Stimulated activated CD4-positive, alpha-beta T cell treated with anti-CD3 and anti-CD28 coated beads, Interleukin-1b, Interleukin-23, amount 100 ng/mL, for 24 hours (primary cell): Measurements from ENCODE around the gene COL21A1.

Source experiments
- DNase-seq, 4 experiments: peaks; one replicate each; pipeline ENCODE4 v3.0.0-alpha.2; 2020; ENCODE audit warnings: low read depth in 4 of 4, low spot score in 1 of 4

The COL21A1 gene

DNA sequence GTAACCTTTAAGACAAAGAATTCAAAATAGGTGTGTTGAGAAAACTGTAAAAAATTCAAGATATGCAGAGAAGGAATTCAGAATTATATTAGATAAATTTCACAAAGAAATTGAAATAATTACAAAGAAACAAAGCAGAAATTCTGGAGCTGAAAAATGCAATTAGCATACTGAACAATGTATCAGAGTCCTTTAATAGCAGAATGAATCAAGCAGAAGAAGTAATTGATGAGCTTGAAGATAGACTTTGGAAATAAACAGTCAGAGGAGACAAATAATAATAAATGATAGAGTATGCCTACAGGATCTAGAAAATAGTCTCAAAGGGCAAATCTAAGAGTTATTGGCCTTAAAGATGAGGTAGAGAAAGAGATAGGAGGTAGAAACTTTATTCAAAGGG lies 131.7 kb downstream of the COL21A1 start:
- no peak for DNase-seq

DNA sequence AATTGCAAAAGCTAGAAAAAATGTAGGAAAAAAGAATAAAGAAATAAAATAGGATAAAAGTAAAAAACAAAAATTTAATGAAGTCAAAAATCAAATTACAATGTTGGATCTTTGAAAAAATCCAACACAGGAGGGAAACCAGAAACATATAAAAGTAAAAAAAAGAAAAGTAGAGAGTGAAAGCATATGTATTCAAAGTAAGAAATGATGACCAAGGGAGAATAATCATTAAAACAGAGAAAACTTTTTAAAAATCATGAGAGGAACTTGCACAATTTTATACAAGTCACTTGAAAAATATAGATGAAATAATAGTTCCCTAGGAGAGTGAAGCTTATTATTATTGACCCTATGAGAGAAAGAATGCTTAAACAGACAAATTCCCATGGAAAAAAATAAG lies 138.2 kb downstream of the COL21A1 start:
- DNase-seq = no peak

DNA sequence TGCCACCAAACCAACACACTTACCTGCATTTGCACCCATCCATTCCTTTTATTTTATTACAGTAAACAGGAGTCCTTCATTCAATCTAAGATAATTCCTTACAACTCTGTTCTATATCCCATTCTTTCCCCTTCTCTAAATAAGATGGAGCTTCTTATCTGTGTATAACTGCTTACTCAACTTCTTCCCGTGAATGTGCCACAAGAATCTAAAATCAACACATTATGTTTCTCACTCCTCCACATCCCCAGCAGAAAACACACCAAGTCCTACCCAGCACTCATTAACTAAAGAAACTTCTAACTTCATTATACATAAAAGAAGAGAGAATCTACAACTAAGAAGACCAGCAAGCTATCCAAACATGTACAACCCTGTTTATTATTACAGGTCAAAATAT lies 141.1 kb downstream of the COL21A1 start:
- DNase-seq = no peak

DNA sequence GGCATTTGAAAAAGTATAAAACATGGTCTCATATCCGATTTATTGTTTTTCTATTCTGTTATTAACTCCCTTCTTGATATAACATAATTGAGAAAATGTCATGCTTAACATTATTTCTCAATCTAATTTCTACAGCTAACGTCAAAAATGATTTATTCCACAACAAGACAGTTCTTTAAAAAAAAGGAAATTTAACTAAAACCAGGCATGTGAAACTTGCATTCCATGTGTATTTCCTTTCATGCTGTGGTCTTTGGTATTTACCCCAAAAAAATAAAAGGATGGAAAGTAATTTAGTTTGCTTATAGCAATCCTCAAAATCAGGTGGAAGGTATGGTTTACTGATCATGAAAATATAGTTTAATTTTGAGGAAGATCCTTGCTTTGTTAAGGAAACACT lies 142.8 kb downstream of the COL21A1 start:
- no peak for DNase-seq

DNA sequence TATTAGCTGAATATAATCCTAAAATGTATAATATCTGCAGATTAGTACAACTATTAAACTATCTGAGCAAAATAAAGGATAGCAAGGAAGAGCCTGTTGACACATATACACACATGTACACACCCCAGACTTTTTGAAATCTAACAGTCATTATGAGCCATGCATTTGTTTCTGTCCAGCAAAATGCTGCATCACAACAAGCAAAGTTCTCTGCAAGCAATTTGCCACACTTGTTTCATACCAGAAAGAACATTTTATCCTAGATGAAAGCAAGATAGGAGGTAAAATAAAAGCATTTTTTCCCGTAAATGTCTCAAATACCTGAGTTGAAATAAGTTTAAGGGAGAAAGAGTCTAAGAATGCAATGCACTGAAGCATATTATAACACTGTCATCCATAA lies 145.2 kb downstream of the COL21A1 start:
- DNase-seq = no peak

DNA sequence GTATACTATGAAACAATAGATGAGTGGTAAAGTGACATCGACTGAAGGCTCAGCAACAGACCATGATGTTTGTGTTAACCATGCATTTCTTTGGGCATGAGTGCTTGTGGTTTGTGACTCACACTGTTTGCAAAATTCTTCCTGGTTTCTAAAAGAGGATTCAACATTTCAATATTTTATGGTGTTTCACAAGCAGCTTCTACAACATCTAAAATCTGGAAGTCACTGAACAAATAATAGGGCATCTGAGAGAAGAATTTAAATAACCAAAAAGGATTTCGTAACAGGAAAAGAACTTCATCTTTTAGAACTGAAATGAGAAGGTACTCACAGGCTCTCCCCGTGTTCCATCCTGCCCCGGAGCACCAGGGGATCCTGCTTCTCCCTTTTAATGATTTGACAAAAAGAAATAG lies 146.2 kb downstream of the COL21A1 start:
- no peak for DNase-seq

DNA sequence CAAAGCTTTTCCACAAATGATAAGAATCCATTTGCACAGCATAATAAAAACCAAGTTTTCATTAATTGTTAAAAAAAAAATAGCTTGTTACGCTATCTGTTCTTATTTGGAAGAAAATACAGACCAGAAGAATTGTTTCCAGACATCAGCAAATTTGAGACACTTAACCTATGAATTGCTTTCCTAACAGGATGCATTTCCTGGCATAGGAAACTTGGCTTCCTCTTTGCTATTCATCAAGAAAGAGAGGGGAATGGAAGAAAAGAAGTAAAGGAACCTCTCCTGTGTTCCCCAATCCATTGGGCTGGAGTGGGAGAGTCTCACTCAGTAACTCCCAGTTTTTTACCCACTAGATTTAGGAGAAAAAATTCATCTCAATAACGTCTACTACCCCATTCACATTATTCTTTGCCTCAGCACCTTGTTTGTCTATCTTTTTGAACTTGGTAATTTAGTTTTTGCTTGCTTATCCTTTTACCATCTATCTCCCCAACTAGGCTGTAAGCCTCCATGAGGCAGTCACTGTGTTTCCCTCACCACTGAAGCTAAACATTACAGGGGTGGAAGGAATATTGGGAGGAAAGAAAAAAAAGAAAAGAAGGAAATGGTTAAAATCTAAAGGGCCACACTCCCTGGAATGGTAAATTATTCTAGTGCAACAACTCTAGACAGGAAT lies 150.3 kb downstream of the COL21A1 start:
- DNase-seq = no peak

DNA sequence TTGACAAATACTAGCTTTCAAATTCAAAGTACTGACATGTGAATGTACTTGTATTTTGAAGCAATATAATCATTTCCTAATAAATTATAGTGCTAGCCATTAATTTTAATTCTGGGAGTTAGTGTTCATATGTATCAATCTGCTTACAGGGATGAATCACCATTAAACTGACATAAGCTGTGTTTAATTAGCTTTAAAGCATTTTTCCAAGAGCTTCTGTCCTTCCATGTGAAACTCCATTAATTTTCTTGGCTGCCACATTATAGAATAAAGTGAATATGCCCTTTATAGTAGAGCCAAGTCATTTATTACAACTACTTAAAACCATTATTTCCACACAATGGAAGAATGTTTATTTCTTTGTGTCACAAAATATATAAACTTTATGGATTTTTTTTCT lies 150.8 kb downstream of the COL21A1 start:
- no peak for DNase-seq

DNA sequence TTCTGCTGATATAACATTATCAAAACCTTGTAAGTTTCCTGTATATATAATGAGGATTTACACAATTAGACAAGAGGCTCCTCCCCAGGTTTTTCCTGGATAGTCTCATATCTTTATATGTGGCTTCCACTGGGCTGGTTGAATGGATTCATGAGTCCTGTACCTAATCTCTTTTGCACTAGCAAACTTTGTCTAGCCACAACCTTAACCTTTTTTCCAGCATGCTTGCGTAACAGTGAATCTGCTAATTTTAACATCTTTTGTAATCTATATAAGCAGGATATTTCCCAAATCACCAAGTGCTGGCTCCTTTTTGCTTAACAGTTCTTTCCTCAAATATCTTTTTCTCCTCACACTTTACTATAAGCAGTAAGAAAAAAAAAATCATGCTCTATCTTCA lies 153.6 kb downstream of the COL21A1 start:
- DNase-seq = no peak

DNA sequence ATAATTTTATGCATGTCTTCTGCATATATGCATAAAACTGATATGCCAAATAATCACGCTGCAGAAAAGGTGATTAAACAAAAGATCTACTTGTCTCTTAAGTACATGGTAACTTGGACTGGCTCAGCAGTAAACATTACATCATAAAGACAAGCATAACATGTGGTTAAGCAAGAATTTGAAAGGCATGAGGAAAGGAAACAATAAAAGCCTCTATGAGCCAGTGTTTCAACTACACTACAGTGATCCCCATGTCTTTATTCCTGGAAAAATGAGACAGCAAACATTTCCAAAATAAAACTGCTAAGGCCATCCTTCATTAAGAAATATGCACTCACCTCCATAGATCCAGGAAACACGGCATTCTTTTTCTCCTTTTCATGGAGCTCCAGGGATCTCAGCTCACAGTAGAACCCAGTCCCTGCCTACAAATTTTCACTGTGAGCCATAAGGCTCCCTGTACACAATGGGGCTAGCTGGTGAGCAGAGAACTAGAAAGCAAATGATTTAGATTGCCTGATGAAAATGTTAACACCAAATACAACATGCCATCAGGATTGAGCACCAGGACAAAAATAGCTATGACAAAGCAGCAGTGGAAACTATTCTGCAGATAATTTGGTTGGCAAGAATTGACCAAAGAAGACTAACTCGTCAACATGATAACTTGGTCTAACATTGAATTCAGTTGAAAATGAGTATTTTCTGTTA lies 156.1 kb downstream of the COL21A1 start:
- DNase-seq = no peak

DNA sequence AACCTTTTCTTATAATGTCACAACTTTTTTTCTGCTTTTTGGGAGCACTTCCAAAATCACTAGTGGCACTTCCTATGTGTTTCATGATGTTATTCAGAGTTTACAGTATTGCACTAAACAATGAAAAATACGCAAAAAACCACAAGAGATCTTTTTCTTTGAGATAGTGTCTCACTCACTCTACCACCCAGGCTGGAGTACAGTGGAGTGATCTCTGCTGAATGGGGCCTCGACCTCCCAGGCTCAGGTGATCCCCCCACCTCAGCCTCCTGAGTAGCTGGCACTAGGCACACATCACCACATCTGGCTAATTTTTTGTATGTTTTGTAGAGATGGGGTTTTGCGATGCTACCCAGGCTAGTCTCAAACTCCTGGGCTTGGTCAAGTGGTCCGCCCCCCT lies 158.7 kb downstream of the COL21A1 start:
- DNase-seq = no peak

DNA sequence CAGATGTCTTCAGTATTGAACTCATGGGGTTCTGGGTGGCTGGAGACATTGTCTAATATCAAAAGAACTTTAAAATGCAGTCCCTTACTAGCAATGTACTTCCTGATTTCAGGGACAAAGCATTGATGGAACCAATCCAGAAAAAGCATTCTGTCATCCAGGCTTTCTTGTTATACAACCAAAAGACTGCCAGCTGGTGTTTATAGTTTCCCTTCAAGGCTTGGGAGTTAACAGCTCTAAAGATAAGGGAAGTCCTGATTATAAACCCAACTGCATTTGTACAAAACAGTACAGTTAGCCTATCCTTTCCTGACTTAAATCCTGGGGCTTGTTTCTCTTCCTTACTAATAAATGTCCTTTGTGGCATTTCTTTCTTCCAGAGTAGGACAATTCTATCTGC lies 160.0 kb downstream of the COL21A1 start:
- DNase-seq = no peak

DNA sequence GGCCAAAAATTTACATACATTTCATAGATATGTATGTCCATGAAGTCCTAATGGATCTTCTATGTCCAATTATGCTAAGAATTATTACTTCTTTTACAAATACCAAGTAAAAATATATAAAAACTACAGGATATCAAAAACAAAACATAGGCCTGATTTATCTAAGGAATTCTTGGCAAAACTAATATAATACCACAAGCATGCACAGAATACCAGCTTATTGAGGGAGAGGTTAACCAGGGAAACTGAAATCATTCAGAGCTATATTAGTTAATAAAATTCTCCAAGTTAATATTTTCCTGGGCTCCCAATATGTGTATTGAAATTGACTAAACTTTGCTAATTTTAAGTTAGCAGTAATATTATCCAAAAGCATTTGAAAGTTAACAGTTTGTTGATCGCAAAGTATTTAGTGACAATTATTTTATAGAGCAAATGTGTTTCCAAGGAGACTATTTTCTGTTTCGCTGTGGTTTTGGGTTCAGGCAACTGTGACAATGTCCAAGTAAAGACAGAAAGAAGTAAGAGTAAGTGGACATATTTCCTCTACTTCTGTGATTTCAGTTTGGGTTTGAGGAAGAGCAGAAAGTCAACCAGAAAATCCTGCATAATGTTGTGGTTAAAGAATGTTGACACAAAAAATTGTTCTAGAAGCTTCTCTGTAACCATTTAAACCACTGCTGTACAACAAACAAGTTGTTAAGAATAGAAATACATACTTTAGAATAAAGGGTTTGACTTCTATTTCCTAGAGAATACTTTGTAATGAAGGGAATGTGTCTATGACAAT lies 167.4 kb downstream of the COL21A1 start:
- no peak for DNase-seq

DNA sequence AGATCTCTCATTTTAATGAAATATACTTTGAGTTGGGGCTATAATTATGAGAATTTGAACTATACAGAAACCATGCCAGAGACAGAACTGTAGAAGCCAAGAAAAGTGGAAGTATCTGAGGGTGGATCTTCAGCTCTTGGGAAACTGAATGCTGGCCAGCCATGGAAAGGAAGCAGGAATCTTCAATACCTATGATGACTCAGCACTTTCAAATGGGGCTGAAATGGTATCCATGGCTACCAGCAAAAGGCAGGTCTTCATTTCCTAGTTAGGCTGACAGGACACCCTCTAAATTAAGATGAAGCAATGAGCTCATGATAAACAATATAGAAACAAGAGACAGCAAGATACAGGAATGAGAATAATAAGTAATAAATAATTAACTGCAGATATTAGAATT lies 171.3 kb downstream of the COL21A1 start:
- no peak for DNase-seq

DNA sequence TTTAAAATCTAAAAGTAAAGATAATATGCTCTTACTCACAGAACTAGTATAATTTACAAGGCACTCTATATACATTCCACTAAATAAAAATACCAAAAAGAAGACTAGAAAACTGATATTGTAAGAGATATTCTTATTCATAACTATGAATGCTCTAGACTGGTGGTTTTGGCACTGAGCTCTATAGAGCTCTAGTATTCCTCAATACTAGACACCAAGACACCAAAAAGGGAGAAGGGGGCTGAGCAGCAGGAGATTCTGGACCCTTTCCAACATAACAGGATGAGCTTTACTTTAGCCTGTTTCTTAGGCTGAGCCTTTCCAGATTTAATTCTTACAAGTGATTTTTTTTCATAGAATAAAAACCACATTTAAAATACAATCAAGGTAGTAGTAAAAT lies 173.6 kb downstream of the COL21A1 start:
- no peak for DNase-seq

DNA sequence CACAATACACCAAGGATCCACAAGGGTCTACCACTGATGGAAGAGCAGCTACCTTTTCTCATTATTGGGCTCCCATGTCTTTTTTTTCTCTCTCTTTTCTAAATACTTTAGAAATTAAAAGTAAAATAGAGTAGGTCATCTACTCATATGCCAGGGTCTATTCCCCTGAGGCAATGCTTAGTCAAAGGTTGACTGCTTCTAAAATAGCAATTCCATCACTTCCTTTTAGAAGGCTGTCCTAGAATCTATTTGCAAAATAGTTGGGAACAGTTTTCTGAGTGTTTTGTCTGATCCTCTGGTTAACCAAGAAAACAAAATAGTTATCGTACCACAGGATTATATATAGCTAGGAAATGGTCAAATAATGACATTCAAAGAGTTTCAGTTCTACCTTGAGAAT lies 174.1 kb downstream of the COL21A1 start:
- DNase-seq = no peak

DNA sequence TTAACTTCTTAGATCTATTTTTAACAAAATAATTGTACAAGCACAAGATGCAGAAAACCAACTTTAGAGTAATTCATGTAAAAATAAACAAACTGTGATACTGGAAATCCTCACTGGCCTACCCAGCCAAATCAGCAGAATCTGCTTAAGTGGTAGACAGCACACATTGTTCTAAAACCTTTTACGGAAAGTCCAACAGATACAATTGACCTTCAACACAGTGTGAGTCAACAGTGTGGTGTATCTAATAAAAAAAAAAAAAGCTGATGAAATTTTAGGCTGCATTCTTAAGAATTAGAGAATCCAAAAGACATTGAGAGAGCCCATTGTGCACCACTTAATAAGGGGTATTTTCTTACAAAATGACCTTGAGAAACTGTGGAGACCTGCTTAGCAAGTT lies 174.5 kb downstream of the COL21A1 start:
- DNase-seq = no peak

DNA sequence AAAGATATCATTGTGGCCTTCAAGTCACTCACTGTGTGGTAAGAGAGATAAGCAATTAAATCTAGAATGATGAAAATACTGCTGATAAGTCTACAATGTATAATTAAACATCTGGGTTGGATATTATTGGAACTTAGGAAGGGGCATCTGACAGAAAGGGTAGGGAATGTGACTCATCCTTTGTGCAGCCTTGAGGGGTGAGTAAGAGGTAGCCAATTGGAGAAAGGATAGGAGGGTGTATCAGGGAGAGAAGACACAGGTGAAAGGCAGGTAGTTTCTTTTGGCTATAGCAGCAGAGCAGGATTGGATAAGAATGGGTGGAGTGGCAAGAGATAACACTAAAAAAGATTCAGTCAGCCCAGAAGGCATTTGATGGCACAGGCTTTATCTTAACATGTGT lies 182.0 kb downstream of the COL21A1 start:
- DNase-seq = no peak

DNA sequence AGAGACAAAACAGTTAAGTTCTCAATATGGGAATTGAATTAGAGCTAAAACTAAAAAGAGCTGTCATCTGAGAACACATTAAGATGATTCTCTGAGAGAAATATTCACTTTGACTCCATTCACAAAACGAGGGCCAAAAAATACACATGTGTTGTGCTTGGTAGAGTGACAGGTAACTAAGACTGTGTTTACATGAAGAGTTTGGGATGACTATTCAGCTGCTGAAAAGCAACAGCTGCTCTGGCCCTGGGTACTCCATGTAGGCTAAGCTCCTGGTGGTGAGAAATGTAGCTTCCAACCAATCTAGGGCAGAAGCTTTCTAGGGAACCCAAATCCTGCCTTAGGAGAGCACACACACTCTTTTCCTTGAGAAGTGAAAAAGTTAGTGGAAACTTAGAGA lies 184.5 kb downstream of the COL21A1 start:
- no peak for DNase-seq

DNA sequence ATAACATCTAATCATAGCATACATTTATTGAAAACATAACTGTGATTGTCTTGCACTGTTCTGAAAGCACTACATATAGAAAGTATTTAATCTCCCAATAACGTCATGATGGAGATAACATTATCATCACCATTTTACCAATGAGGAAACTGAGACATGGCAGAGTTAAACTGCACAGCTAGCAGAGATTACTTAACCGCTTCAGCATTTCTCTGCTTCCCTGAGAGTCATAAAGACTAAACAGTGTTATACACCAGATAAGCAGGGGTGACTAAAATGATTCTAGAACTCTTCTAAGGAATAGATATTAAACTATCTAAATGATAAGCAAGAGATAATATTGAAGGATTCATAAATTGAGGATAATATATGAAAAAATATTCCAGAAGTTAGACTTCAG lies 188.7 kb downstream of the COL21A1 start:
- DNase-seq = no peak

DNA sequence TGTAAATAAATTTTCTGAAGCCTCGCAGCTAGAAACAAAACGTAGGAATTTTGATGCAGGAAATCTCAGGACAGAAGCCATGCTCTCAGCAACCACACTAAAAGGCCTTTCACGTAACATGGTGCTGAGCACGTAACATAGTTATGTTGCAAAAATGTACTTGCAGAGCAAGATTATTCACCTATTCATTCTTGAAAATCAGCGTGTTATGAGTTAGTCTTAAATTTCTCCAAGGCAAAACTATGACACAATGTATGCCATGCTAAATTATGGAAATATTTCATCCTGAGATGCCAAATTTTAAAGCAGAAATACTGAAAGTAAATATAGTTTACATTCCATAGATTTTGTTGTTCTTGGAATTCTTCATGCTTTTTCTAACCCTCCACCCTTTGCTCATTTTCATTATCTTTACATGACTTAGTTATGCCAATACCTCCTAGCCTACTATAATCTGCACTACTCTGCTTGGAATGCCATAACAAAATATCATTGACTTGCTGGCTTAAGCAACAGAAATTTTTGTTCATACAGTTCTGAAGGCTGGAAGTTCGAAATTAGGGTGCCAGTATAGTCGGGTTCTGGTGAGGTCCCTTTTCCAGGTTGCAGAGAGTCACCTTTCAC lies 192.2 kb downstream of the COL21A1 start:
- DNase-seq = no peak

DNA sequence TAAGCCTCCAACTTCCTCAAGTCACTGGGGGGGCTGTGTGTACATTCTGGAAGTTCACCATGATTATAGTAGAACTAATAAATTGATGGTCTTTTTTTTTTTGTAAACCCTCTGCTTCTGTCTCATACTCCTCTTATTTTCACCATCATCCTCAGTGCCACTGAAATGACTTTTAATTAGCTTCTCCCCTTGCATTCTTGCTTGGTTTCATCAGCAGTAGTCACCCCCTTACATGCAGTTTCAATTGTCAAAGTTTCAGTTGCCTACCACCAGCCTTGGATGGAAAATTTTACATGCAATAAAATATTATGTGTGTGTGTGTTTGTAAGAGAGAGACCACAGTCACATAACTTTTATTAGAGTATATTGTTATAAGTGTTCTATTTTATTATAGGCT lies 196.2 kb downstream of the COL21A1 start:
- no peak for DNase-seq
